Hypothalamus (tissue), 51 donors: ENCODE data around the gene C1QC.
"Not testable (repeated sequence)": the region's sequence is repeated elsewhere in the genome, so short reads cannot be mapped to it uniquely, and the experiment has no call there.

ENCODE experiments used
- DNase-seq, 51 donors: peaks; one replicate each; lab custom pipeline; 2025; lab: John Stamatoyannopoulos, UW

C1QC gene

DNA sequence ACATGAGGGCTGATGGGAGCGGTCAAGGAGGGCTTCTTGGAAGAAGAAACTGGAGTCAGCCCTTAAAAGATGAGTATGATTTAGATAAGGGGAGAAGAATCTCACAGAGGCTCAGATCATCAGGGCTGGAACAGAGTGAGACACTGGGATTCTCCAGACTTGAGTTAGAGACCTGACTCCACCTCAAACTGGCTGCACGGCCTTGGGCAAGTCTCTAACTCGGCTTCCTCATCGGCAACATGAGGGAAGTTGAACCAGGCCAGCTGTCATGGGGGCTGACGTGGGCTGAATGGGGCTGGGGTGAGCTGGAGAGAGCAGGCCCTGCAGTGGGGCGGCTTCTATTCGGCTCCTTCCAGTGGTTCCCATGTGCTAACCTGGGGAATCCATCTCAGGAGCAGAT is 2.5 kb downstream of the C1QC start:
- no peak for DNase-seq

DNA sequence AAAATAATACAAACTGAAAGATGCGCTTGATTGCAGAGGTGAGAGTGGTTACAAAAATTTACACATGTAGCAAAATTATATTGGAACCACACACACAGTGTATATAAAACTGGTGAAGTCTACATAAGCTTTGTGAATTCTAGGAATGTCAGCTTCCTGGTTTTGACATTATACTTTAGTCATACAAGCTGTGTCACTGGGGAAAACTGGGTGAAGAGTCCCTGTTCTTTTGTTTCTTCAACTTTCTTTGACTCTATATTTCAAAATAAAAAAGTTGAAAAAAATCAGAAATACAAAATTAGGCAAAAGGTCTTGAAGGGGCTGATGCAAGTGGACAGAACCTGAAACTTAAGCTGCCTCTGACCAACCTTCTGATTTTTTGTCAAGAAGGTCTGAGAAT is 3.0 kb downstream of the C1QC start:
- DNase-seq, result no peak

GRCh38 chr1:22650089-22650693 is 6.8 kb downstream of the C1QC start:
- DNase-seq, result no peak

DNA sequence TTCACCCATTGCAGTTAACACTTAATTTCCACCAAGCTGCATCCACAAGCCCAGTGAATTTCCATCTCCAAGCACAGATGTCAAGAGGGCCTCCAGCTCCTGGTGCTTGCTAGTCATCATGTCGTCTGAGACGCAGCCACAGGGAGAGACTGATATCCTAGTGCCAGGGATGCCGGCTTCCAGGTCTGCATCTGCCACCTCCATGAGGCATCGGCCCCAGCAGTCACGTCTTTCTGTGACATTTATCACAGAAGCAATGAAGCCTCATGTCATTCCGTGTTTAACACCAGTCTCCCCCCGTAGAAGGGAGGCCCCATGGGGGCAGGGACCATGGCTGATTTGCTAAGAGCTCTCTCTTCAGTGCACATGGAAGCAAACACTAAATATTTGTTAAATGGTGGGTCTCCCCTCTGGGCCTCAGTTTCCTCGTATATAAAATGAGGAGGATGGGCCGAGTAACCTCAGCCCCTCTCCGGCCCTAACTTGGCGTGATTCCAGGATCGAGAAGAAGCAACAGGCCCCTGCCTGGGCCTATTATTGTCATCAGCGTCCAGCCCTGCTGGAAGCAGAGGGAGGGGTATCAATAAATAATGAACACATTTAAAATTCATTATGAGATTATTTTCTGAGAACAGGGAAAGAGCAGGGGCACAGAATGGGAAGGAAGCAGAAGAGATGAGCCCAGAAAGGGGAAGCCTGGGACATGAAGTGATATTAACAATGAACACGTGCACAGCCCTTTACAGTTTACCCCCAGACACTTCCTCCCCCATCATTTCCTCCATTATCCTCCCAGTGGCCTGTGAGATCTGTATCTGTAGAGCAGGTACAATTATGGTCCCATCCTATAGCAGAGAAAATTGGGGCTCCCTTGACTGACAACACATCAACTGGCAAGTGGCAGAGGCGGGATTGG is 8.8 kb downstream of the C1QC start:
- DNase-seq, result peak in 1 of 51 donors; percentile 33

GRCh38 chr1:22652881-22653316 is 9.5 kb downstream of the C1QC start, which contains the start of gene C1QB:
Gene C1QB (plus strand): TSS chr1:22653236. CDS start chr1:22659463, 6,227 bp downstream.
- peak in 33 of 51 donors; percentile 7 to 66 (median 31) for DNase-seq

GRCh38 chr1:22654692-22655091 is 11.3 kb downstream of the C1QC start:
- no peak for DNase-seq

DNA sequence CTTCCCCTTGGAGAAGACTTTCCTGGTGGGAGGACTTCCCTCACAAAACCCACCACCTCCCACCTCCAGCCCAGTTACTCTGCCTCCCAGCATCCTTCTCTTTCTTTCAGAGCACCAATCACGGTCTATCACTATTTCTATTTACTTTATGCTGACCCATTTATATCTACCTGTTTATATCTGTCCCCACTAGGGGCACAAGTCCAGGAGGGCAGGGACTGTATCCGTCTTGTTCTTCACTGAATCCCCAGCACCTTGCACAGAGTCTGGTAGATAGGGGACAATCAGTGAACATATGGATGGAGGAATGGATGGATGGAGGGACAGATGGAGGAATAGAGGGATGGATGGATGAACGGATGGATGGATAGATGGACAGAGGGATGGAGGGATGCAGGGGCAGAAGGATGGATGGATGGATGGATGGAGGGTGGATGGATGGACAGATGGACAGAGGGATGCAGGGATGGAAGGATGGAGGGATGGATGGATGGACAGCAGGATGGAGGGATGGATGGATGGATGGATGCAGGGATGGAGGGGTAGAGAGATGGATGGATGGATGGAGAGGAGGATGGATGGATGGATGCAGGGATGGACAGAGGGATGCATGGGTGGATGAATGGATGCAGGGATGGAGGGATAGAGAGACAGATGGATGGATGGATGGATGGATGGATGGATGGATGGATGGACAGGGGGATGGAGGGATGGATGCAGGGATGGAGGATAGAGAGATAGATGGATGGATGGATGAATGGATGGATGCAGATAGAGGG is 15.1 kb downstream of the C1QC start:
- no peak for DNase-seq

DNA sequence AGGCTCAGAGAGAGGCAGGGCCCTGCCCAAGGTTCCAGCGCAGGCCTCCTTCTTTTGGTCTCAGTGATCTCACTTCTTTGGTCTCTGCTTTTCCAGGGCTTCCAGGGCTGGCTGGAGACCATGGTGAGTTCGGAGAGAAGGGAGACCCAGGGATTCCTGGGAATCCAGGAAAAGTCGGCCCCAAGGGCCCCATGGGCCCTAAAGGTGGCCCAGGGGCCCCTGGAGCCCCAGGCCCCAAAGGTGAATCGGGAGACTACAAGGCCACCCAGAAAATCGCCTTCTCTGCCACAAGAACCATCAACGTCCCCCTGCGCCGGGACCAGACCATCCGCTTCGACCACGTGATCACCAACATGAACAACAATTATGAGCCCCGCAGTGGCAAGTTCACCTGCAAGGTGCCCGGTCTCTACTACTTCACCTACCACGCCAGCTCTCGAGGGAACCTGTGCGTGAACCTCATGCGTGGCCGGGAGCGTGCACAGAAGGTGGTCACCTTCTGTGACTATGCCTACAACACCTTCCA is 17.3 kb downstream of the C1QC start:
- no peak for DNase-seq

DNA sequence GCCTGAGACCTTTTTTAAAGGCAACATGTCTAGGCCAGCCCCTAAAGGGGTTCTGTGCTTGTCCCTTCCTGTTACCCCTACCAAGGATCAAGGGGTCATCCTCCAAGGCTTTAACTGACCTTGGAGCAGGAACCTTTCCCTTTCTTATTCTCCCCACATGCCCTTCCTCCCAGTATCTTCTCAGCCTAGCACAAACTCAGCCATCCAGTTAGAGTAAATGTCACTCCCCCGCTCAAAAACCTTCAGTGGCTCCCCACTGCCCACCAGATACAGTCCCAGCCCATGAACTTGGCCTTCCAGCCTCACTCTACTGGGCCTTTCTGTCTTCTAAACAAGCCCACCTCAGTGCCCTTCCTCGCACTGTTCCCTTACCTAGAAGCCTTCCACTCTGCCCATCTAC is 18.4 kb downstream of the C1QC start:
- no peak for DNase-seq

GRCh38 chr1:22662318-22662717 is 18.9 kb downstream of the C1QC start:
- DNase-seq, result peak in 24 of 51 donors; percentile 16 to 63 (median 29)

- DNase-seq, result no peak
These were observed 19.6 kb downstream of the C1QC start for GRCh38 chr1:22662986-22663408.

DNA sequence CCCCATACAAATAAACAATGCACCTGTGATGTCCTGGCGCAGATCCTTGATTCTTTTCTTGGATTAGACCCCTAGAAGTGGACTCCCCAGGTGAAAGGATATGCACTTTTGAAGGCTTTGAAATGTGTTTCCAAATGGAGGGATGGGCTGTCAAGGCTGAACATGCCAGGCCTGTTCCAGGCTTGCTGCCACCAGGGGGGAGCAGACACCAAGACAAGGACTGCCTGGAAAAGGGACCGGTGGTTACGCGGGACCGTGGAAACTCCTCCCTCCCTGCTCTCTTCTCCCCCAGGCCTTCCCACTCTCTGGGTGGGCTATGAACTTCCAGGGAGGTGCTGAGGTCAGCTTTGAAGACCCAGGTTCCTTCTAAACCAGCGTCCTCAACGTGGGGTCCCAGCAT is 22.3 kb downstream of the C1QC start:
- peak in 18 of 51 donors; percentile 7 to 41 (median 16) for DNase-seq

DNA sequence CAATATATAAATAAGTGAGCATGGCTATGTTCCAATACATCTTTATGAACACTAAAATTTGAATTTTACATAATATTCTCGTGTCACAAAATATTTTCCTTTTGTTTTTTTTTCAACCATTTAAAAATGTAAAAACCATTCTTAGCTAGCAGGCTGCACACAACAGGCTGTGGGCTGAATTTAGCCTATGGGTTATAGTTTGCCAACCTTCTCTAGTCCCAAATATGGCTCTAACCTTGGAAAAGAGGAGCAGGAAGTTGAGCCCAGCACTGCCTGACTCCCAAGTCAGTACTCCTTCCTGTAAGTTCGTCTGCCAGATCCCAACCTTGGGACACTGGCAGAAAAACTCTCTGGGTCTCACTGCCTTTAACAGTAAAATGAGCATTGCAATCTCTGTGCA is 23.0 kb downstream of the C1QC start:
- DNase-seq, result no peak

- DNase-seq, result not testable (repeated sequence)
These were observed 25.4 kb downstream of the C1QC start for GRCh38 chr1:22668840-22669239.

- no peak for DNase-seq
These were observed 27.0 kb downstream of the C1QC start for GRCh38 chr1:22670352-22670975.

GRCh38 chr1:22671999-22672398 is 28.6 kb downstream of the C1QC start:
- no peak for DNase-seq

- DNase-seq, result peak in 30 of 51 donors; percentile 6 to 64 (median 28)
These were observed 30.3 kb downstream of the C1QC start for GRCh38 chr1:22673486-22674409.

- no peak for DNase-seq
These were observed 30.9 kb downstream of the C1QC start for GRCh38 chr1:22674410-22674749.

- DNase-seq, result not testable (repeated sequence)
These were observed 32.7 kb downstream of the C1QC start for GRCh38 chr1:22676151-22676550.
